ENCODE results near the gene SLX4IP.

SLX4IP gene

GRCh38 chr20:10603971-10604864, 169.1 kb downstream of the SLX4IP start:
- no peak overlapping the region for H3K4me3 ChIP-seq (ENCODE audit: low read depth, low read length)

DNA sequence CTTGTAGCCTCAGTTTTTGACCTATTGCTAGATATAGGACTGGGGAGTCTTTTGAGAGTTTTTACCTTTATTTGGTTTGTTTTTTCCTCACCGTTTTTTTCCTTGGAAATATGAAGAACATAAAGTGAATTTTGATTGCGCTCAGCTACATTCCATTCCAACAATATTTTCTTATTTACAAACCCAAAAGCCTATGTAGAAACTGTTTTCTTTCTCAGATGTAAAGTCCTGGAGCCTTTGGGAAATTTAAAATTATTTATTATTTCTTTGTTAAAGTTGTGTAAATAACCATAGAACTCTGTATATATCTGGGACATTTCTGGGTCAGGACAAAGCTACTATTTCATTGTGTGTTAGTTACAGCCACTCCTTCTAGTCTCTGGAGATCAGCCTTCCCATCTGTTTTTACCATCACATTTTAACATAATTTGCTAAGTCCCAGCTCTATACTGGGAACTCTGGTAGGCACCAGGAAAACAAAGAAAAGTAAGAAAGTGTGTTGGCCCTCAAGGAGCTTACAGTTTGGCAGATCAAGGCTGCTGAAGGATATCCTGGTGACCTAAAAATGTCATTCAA, 169.8 kb downstream of the SLX4IP start:
- TF ChIP-seq, protein P1, sequence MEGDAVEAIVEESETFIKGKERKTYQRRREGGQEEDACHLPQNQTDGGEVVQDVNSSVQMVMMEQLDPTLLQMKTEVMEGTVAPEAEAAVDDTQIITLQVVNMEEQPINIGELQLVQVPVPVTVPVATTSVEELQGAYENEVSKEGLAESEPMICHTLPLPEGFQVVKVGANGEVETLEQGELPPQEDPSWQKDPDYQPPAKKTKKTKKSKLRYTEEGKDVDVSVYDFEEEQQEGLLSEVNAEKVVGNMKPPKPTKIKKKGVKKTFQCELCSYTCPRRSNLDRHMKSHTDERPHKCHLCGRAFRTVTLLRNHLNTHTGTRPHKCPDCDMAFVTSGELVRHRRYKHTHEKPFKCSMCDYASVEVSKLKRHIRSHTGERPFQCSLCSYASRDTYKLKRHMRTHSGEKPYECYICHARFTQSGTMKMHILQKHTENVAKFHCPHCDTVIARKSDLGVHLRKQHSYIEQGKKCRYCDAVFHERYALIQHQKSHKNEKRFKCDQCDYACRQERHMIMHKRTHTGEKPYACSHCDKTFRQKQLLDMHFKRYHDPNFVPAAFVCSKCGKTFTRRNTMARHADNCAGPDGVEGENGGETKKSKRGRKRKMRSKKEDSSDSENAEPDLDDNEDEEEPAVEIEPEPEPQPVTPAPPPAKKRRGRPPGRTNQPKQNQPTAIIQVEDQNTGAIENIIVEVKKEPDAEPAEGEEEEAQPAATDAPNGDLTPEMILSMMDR (IDR thresholded peaks at IDR 0.05; ENCODE audit: borderline replicate concordance, insufficient read depth, low read depth, low read length): no peak
- H3K4me3 ChIP-seq (ENCODE audit: low read depth, low read length): no peak overlapping the region

More at GRCh38 chr20:10603971-10604864, 169.1 kb downstream of the SLX4IP start:
- TF ChIP-seq, protein P1 (IDR thresholded peaks at IDR 0.05; ENCODE audit: borderline replicate concordance, insufficient read depth, low read depth, low read length): no peak

- H3K4me3 ChIP-seq (ENCODE audit: low read depth, low read length): no peak overlapping the region
- TF ChIP-seq, protein P1 (IDR thresholded peaks at IDR 0.05; ENCODE audit: borderline replicate concordance, insufficient read depth, low read depth, low read length): no peak
Measured at GRCh38 chr20:10605547-10606195, 170.6 kb downstream of the SLX4IP start.

DNA sequence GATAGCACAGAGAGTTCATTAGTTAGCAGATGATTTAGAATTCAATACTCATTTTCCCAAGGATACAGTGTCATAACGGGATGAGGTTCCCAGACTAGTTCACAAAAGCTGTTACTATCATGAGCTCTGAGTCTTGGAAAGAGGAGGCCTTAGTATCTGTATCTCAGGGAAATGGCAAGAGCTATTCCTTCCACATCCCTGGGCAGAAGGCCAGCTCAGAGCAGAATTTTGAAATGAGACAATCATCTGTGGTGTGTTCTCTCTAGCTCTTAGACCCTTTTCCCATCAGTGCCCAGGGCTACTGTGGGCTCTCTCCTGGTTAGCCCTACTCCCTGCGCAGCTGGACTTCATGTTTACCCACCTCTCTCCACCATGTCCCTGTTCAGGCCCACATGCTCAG, 174.2 kb downstream of the SLX4IP start:
- no peak overlapping the region for H3K4me3 ChIP-seq (ENCODE audit: low read depth, low read length)
- TF ChIP-seq, protein P1 (IDR thresholded peaks at IDR 0.05; ENCODE audit: borderline replicate concordance, insufficient read depth, low read depth, low read length): no peak

- TF ChIP-seq, protein P1 (IDR thresholded peaks at IDR 0.05; ENCODE audit: borderline replicate concordance, insufficient read depth, low read depth, low read length): no peak
- H3K4me3 ChIP-seq (ENCODE audit: low read depth, low read length): no peak overlapping the region
Measured at GRCh38 chr20:10609770-10610169, 174.7 kb downstream of the SLX4IP start.

- no peak overlapping the region for H3K4me3 ChIP-seq (ENCODE audit: low read depth, low read length)
- TF ChIP-seq, protein P1 (IDR thresholded peaks at IDR 0.05; ENCODE audit: borderline replicate concordance, insufficient read depth, low read depth, low read length): no peak
Measured at GRCh38 chr20:10610251-10610650, 175.1 kb downstream of the SLX4IP start.

Measured in GM12875 (cell line).